HepG2 (cell line): Measurements from ENCODE around the gene SLBP. TPM values are rescaled to one million over a fixed set of nuclear protein-coding genes. Genes with fewer than 3 reads are reported as not detected.

Source experiments
- FIP1L1 ChIP-seq: fragments of 200-400 bp; formaldehyde crosslinking; IDR thresholded peaks from 2 replicates; pipeline ENCODE4 v1.6.1; 2018; ENCODE audit warnings: low read depth, mild to moderate bottlenecking, low read length, moderate library complexity, borderline replicate concordance; ENCODE audit not compliant: insufficient read depth
- LCORL ChIP-seq, 2 experiments: fragments of 450-650 bp in 1 of 2; sonication (generic) in 1 of 2; formaldehyde crosslinking in 1 of 2; IDR thresholded peaks; 2 replicates each; pipeline versions ENCODE4 v1.5.0 to v1.6.1; 2017 to 2020; ENCODE audit warnings: antibody characterized with exemption in 1 of 2, missing genetic modification reagents in 1 of 2
- RARA ChIP-seq: IDR thresholded peaks from 2 replicates; pipeline ENCODE4 v1.6.1; 2016; ENCODE audit warnings: missing genetic modification reagents, missing compliant biosample characterization
- STAT6 ChIP-seq: sonication (generic); formaldehyde crosslinking; IDR thresholded peaks from 2 replicates; pipeline ENCODE4 v1.4.0; 2020; ENCODE audit warnings: missing genetic modification reagents, mild to moderate bottlenecking, borderline replicate concordance
- ZBTB40 ChIP-seq, 2 experiments: fragments of 450-650 bp in 1 of 2; sonication (generic) in 1 of 2; formaldehyde crosslinking in 1 of 2; IDR thresholded peaks; 2 replicates each; pipeline versions ENCODE4 v1.6.1 to v1.8.0; 2016 to 2022; ENCODE audit warnings: antibody characterized with exemption in 1 of 2, mild to moderate bottlenecking in 1 of 2, missing genetic modification reagents in 1 of 2
- ZFX ChIP-seq: sonication (generic); formaldehyde crosslinking; IDR thresholded peaks from 2 replicates; pipeline ENCODE4 v1.4.0; 2020; ENCODE audit warnings: mild to moderate bottlenecking, low read depth, missing genetic modification reagents, moderate library complexity
- ZNF331 ChIP-seq: sonication (generic); formaldehyde crosslinking; IDR thresholded peaks from 2 replicates; pipeline ENCODE4 v1.4.0; 2020; ENCODE audit warnings: missing genetic modification reagents
- polyA plus RNA-seq, 8 experiments: library from polyadenylated mRNA; depleted of rRNA in 3 of 8; stranded (reverse) in 7 of 8; unstranded in 1 of 8; fragments of >200 nt; fragmentation: Illumina TruSeq in 4 of 8; extraction: Trizol in 4 of 8; gene quantifications; 2 replicates each; pipeline versions ENCODE4 v1.2.1 to v1.2.3, GENCODE V29; 2011 to 2016; ENCODE audit warnings: low read depth in 4 of 8, missing spikeins in 1 of 8, mixed read lengths in 1 of 8; ENCODE audit not compliant: insufficient read depth in 1 of 8
- total RNA-seq, 5 experiments: library from RNA; depleted of rRNA; stranded (reverse); fragments of >200 nt; fragmentation: Illumina TruSeq; extraction: Trizol; gene quantifications; 2 replicates each; pipeline ENCODE4 v1.2.3, GENCODE V29; 2016; ENCODE audit warnings: low read depth in 1 of 5
- TF ChIP-seq, protein P1 (sequence below): sonication (generic); formaldehyde crosslinking; IDR thresholded peaks from 2 replicates; pipeline ENCODE4 v1.4.0; 2020; ENCODE audit warnings: missing genetic modification reagents, borderline replicate concordance
- TF ChIP-seq, protein P2 (sequence below): sonication (generic); formaldehyde crosslinking; IDR thresholded peaks from 2 replicates; pipeline ENCODE4 v1.4.0; 2020; ENCODE audit warnings: missing genetic modification reagents

SLBP gene
- total and polyA plus RNA-seq, 2 of the 13 experiments (the other 11 are each of a cell fraction or from before 2014, with no cell fraction given): 43.9 to 104 TPM

GRCh38 chr4:1752284-1753041, 40.3 kb upstream of the SLBP start (continued):
- TF ChIP-seq, protein P1, sequence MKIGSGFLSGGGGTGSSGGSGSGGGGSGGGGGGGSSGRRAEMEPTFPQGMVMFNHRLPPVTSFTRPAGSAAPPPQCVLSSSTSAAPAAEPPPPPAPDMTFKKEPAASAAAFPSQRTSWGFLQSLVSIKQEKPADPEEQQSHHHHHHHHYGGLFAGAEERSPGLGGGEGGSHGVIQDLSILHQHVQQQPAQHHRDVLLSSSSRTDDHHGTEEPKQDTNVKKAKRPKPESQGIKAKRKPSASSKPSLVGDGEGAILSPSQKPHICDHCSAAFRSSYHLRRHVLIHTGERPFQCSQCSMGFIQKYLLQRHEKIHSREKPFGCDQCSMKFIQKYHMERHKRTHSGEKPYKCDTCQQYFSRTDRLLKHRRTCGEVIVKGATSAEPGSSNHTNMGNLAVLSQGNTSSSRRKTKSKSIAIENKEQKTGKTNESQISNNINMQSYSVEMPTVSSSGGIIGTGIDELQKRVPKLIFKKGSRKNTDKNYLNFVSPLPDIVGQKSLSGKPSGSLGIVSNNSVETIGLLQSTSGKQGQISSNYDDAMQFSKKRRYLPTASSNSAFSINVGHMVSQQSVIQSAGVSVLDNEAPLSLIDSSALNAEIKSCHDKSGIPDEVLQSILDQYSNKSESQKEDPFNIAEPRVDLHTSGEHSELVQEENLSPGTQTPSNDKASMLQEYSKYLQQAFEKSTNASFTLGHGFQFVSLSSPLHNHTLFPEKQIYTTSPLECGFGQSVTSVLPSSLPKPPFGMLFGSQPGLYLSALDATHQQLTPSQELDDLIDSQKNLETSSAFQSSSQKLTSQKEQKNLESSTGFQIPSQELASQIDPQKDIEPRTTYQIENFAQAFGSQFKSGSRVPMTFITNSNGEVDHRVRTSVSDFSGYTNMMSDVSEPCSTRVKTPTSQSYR (CRISPR knock-in tag): peak; percentile 15; the same call in 1 of the 2 replicates
- TF ChIP-seq STAT6 (CRISPR knock-in tag) (no peak), FIP1L1 (no peak; the same call in 1 of the 2 replicates), LCORL (IDR thresholded peaks at IDR 0.05) (no peak), LCORL (CRISPR knock-in tag; IDR thresholded peaks at IDR 0.05) (peak; percentile 77), ZFX (peak; percentile 69), ZNF331 (CRISPR knock-in tag) (peak; percentile 12; the same call in 1 of the 2 replicates), RARA (0 out of 2 replicates have a peak, but pooled peaks have one; percentile 8), ZBTB40 (IDR thresholded peaks at IDR 0.05) (no peak), ZBTB40 (CRISPR knock-in tag; IDR thresholded peaks at IDR 0.05) (peak; percentile 18; the same call in 1 of the 2 replicates)
- TF ChIP-seq, protein P2, sequence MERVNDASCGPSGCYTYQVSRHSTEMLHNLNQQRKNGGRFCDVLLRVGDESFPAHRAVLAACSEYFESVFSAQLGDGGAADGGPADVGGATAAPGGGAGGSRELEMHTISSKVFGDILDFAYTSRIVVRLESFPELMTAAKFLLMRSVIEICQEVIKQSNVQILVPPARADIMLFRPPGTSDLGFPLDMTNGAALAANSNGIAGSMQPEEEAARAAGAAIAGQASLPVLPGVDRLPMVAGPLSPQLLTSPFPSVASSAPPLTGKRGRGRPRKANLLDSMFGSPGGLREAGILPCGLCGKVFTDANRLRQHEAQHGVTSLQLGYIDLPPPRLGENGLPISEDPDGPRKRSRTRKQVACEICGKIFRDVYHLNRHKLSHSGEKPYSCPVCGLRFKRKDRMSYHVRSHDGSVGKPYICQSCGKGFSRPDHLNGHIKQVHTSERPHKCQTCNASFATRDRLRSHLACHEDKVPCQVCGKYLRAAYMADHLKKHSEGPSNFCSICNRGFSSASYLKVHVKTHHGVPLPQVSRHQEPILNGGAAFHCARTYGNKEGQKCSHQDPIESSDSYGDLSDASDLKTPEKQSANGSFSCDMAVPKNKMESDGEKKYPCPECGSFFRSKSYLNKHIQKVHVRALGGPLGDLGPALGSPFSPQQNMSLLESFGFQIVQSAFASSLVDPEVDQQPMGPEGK (CRISPR knock-in tag): peak; percentile 78
